Peyer's patch (tissue), 4 donors: ENCODE data around the gene ADAMTS7.

Source experiments
- CTCF ChIP-seq, 6 experiments: fragments of 450-650 bp in 4 of 6; fragments of 200-600 bp in 2 of 6; sonication (generic) in 1 of 6; IDR thresholded peaks; one replicate each; pipeline ENCODE4 v1.5.1; 2017 to 2019; ENCODE audit warnings: antibody characterized with exemption in 6 of 6, mild to moderate bottlenecking in 3 of 6, moderate library complexity in 1 of 6
- POLR2A ChIP-seq, 2 donors: fragments of 450-650 bp; IDR thresholded peaks; one replicate each; pipeline ENCODE4 v1.5.1; 2017; ENCODE audit warnings: antibody characterized with exemption in 2 of 2, mild to moderate bottlenecking in 2 of 2, moderate library complexity in 2 of 2

DNA sequence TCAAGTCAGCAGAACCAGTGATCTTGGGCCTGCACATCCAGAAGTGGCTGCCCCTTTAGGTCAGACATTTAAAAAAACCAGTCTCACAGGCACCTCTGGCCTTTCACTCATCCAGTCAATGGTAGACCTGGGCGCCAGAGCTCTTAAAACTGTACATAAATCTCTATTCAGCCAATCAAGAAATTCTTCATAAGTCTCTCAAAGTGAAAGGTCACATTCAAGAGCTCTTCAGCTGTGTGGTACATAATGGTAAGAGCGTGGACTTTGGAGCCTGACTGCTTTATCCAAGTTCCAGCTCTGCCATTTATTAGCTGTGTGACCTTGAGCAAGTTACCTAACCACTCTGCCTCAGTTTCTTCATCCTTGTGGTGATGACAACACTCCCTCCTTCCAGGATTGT is 39.1 kb upstream of the ADAMTS7 start:
- TF ChIP-seq CTCF (IDR thresholded peaks at IDR 0.05) (no peak), POLR2A (IDR thresholded peaks at IDR 0.05) (no peak)
